Keratinocyte (primary cell): ENCODE data around the gene HOXA5. TPM values are rescaled to one million over a fixed set of nuclear protein-coding genes. Genes with fewer than 3 reads are reported as not detected.

ENCODE experiments used
- DNase-seq: peaks from one replicate; pipeline ENCODE4 v3.0.0-alpha.2; 2011; ENCODE audit warnings: low read depth, missing footprints, low spot score
- FAIRE-seq: peaks from 2 replicates; lab custom pipeline; 2011; peaks lifted over from hg19 to GRCh38; lab: Jason Lieb, UNC
- H2AFZ ChIP-seq: 2 replicates; pipeline ENCODE4 v1.6.0; 2012; ENCODE audit warnings: low read length, control low read depth, inconsistent platforms; ENCODE audit not compliant: control insufficient read depth
- H3K27ac ChIP-seq: 2 replicates; pipeline ENCODE4 v1.5.1; 2011; ENCODE audit warnings: low read length; ENCODE audit not compliant: control insufficient read depth, insufficient read depth
- H3K27me3 ChIP-seq: 3 replicates; pipeline ENCODE4 v1.6.0; 2011; ENCODE audit warnings: low read length; ENCODE audit not compliant: control insufficient read depth, insufficient read depth; ENCODE audit errors: extremely low read depth
- H3K36me3 ChIP-seq, 2 experiments: 2 replicates in 1 of 2; 3 replicates in 1 of 2; pipeline ENCODE4 v1.5.1; 2011; ENCODE audit warnings: low read length in 2 of 2, mild to moderate bottlenecking in 1 of 2; ENCODE audit not compliant: control insufficient read depth in 2 of 2, insufficient read depth in 2 of 2; ENCODE audit errors: extremely low read depth in 1 of 2
- H3K4me1 ChIP-seq: 3 replicates; pipeline ENCODE4 v1.5.1; 2011; ENCODE audit warnings: low read length; ENCODE audit not compliant: control insufficient read depth, insufficient read depth; ENCODE audit errors: extremely low read depth
- H3K4me2 ChIP-seq: 3 replicates; pipeline ENCODE4 v1.6.0; 2011; ENCODE audit warnings: low read depth, low read length; ENCODE audit not compliant: control insufficient read depth, insufficient read depth; ENCODE audit errors: extremely low read depth
- H3K4me3 ChIP-seq, 3 experiments: fragments of 200-600 bp in 1 of 3; sonication (generic) in 1 of 3; 2 replicates in 2 of 3; 3 replicates in 1 of 3; pipeline ENCODE4 v1.5.1; 2011 to 2016; ENCODE audit warnings: low read length in 3 of 3, mild to moderate bottlenecking in 3 of 3, control low read depth in 2 of 3, inconsistent platforms in 1 of 3, low read depth in 1 of 3, mixed read lengths in 1 of 3, mixed run types in 1 of 3, moderate library complexity in 1 of 3; ENCODE audit not compliant: control insufficient read depth in 2 of 3, insufficient read depth in 2 of 3; ENCODE audit errors: extremely low read depth in 1 of 3
- H3K79me2 ChIP-seq: 2 replicates; pipeline ENCODE4 v1.6.0; 2012; ENCODE audit warnings: low read length; ENCODE audit not compliant: control insufficient read depth, insufficient read depth
- H3K9ac ChIP-seq: 3 replicates; pipeline ENCODE4 v1.6.0; 2011; ENCODE audit warnings: low read length; ENCODE audit not compliant: control insufficient read depth, insufficient read depth; ENCODE audit errors: extremely low read depth
- H3K9me1 ChIP-seq: 3 replicates; pipeline ENCODE4 v1.6.0; 2011; ENCODE audit warnings: low read length; ENCODE audit not compliant: control insufficient read depth, insufficient read depth; ENCODE audit errors: extremely low read depth
- H3K9me3 ChIP-seq: 2 replicates; pipeline ENCODE4 v1.5.1; 2012; ENCODE audit warnings: low read depth, low read length; ENCODE audit not compliant: control insufficient read depth
- H4K20me1 ChIP-seq: 3 replicates; pipeline ENCODE4 v1.6.0; 2011; ENCODE audit warnings: low read length; ENCODE audit not compliant: control insufficient read depth, insufficient read depth; ENCODE audit errors: extremely low read depth
- CTCF ChIP-seq, 3 experiments: IDR thresholded peaks in 1 of 3; conservative IDR thresholded peaks in 1 of 3; optimal IDR thresholded peaks in 1 of 3; 2 replicates in 2 of 3; 3 replicates in 1 of 3; pipeline versions ENCODE3 to v1.5.1; 2011; ENCODE audit warnings: low read length in 3 of 3, mild to moderate bottlenecking in 3 of 3, moderate library complexity in 2 of 3, control low read depth in 1 of 3, inconsistent platforms in 1 of 3; ENCODE audit not compliant: insufficient read depth in 2 of 3; ENCODE audit errors: extremely low read depth in 1 of 3
- EZH2 ChIP-seq: IDR thresholded peaks from one replicate; pipeline ENCODE4 v1.6.1; 2012; ENCODE audit warnings: inconsistent platforms, mild to moderate bottlenecking, low read length, moderate library complexity
- dilution Hi-C: fragments of 300-500 bp; cut with MboI; formaldehyde crosslinking; loops from one replicate; pipeline ENCODE4 v1.7.0; 2020; ENCODE audit warnings: low sequenced_read_pairs; ENCODE audit not compliant: extremely low pct_ligation_motif_present
- polyA plus RNA-seq, 5 experiments: library from polyadenylated mRNA; depleted of rRNA in 3 of 5; stranded (reverse) in 3 of 5; stranded (forward) in 1 of 5; unstranded in 1 of 5; fragments of >200 nt; gene quantifications; 1 replicate in 1 of 5; 2 replicates in 3 of 5; 3 replicates in 1 of 5; pipeline versions ENCODE4 v1.2.1 to v1.2.3, GENCODE V29; 2011 to 2012; ENCODE audit warnings: missing spikeins in 2 of 5, low read depth in 1 of 5, low replicate concordance in 1 of 5

Gene HOXA5
- polyA plus RNA-seq, 1 donor (not counting 4 experiments of a cell fraction or from before 2014, with no cell fraction given): 7.1 TPM

GRCh38 chr7:27132978-27133377, 10.5 kb downstream of the HOXA5 start:
- peaks cover 13% of the 10 kb centered on the region for H3K79me2 ChIP-seq
- H3K4me1 ChIP-seq: peaks cover 44% of the 10 kb centered on the region
- no peak overlapping the region for H3K4me2 ChIP-seq
- H3K9me3 ChIP-seq: no peaks in the 10 kb centered on the region
- no peaks in the 10 kb centered on the region for H3K36me3 ChIP-seq
- H2AFZ ChIP-seq: no peak overlapping the region
- TF ChIP-seq CTCF (optimal IDR thresholded peaks at IDR 0.05 in 1 of 3, IDR thresholded peaks at IDR 0.05 in 1 of 3, conservative IDR thresholded peaks at IDR 0.05 in 1 of 3; ENCODE audit: extremely low read depth in 1 of 3, insufficient read depth in 2 of 3, low read length in 3 of 3): no peak
- FAIRE-seq: no peak
- H3K27me3 ChIP-seq: no peaks in the 10 kb centered on the region
- dilution Hi-C loops: no loop called here
- H3K9me1 ChIP-seq: no peaks in the 10 kb centered on the region
- no peak overlapping the region for H3K4me3 ChIP-seq
- no peak for DNase-seq
- H3K27ac ChIP-seq: no peak overlapping the region
- no peak overlapping the region for H3K9ac ChIP-seq
- no peaks in the 10 kb centered on the region for H4K20me1 ChIP-seq

- no peak for TF ChIP-seq EZH2
- H3K9me3 ChIP-seq: no peaks in the 10 kb centered on the region
- peaks cover 13% of the 10 kb centered on the region for H3K79me2 ChIP-seq
- H3K36me3 ChIP-seq: no peaks in the 10 kb centered on the region
- H3K4me1 ChIP-seq: peaks cover 44% of the 10 kb centered on the region
- FAIRE-seq (no peak), DNase-seq (no peak)
- no peaks in the 10 kb centered on the region for H4K20me1 ChIP-seq
- H3K27ac ChIP-seq: no peak overlapping the region
- dilution Hi-C loops: no loop called here
- H3K4me3 ChIP-seq: no peak overlapping the region
- H3K27me3 ChIP-seq: no peaks in the 10 kb centered on the region
- no peak overlapping the region for H3K4me2 ChIP-seq
- no peak overlapping the region for H2AFZ ChIP-seq
- no peaks in the 10 kb centered on the region for H3K9me1 ChIP-seq
- no peak overlapping the region for H3K9ac ChIP-seq
Observed at GRCh38 chr7:27132214-27132613, 11.3 kb downstream of the HOXA5 start.

GRCh38 chr7:27131390-27131819, 12.1 kb downstream of the HOXA5 start:
- TF ChIP-seq EZH2 (no peak), CTCF (optimal IDR thresholded peaks at IDR 0.05 in 1 of 3, IDR thresholded peaks at IDR 0.05 in 1 of 3, conservative IDR thresholded peaks at IDR 0.05 in 1 of 3; ENCODE audit: extremely low read depth in 1 of 3, insufficient read depth in 2 of 3, low read length in 3 of 3) (no peak)
- Histone ChIP-seq H3K9ac (peak overlapping the region; percentile 93), H3K27ac (peak overlapping the region; percentile 90), H3K4me3 (peak overlapping the region; percentile 63 to 81 (median 77)), H2AFZ (peak overlapping the region; percentile 87), H3K9me1 (no peaks in the 10 kb centered on the region), H3K27me3 (no peaks in the 10 kb centered on the region), H3K4me2 (peak overlapping the region; percentile 97), H4K20me1 (no peaks in the 10 kb centered on the region), H3K79me2 (peaks cover 10% of the 10 kb centered on the region), H3K36me3 (no peaks in the 10 kb centered on the region), H3K4me1 (peaks cover 38% of the 10 kb centered on the region), H3K9me3 (no peaks in the 10 kb centered on the region)
- no peak for DNase-seq
- dilution Hi-C loops: no loop called here
- no peak for FAIRE-seq
